H9 (cell line): ENCODE measurements around the gene KRTAP2-2. TPM values are rescaled to one million over a fixed set of nuclear protein-coding genes. Genes with fewer than 3 reads are reported as not detected.

Source experiments
- DNase-seq: peaks from one replicate; pipeline ENCODE4 v3.0.0-alpha.2; 2017
- H2AFZ ChIP-seq: one replicate; pipeline ENCODE4 v1.6.1; 2013; ENCODE audit warnings: mild to moderate bottlenecking, low read length, control low read depth, moderate library complexity
- H2AK5ac ChIP-seq: 2 replicates; pipeline ENCODE4 v1.6.1; 2013; ENCODE audit warnings: low read length, control low read depth, mixed read lengths; ENCODE audit not compliant: insufficient read length
- H2BK120ac ChIP-seq: one replicate; pipeline ENCODE4 v1.6.1; 2013; ENCODE audit warnings: low read depth, mild to moderate bottlenecking, low read length, control low read depth, inconsistent platforms; ENCODE audit not compliant: poor library complexity, severe bottlenecking
- H2BK12ac ChIP-seq: 2 replicates; pipeline ENCODE4 v1.6.1; 2013; ENCODE audit warnings: low read length, control low read depth, mixed read lengths, low read depth; ENCODE audit not compliant: insufficient read length
- H2BK15ac ChIP-seq: 2 replicates; pipeline ENCODE4 v1.6.1; 2013; ENCODE audit warnings: low read depth, low read length, control low read depth
- H2BK20ac ChIP-seq: one replicate; pipeline ENCODE4 v1.6.1; 2013; ENCODE audit warnings: low read depth, mild to moderate bottlenecking, low read length, control low read depth, inconsistent platforms; ENCODE audit not compliant: poor library complexity, severe bottlenecking
- H2BK5ac ChIP-seq: 2 replicates; pipeline ENCODE4 v1.6.1; 2013; ENCODE audit warnings: low read length, control low read depth, mixed read lengths; ENCODE audit not compliant: insufficient read length
- H3K14ac ChIP-seq: 2 replicates; pipeline ENCODE4 v1.6.1; 2013; ENCODE audit warnings: low read length, control low read depth; ENCODE audit not compliant: insufficient read depth
- H3K18ac ChIP-seq: 2 replicates; pipeline ENCODE4 v1.6.1; 2013; ENCODE audit warnings: low read depth, mild to moderate bottlenecking, mixed read lengths, low read length, control low read depth; ENCODE audit not compliant: insufficient read length
- H3K23ac ChIP-seq: 2 replicates; pipeline ENCODE4 v1.6.1; 2013; ENCODE audit warnings: low read length, control low read depth, mixed read lengths, low read depth; ENCODE audit not compliant: insufficient read length
- H3K23me2 ChIP-seq: 2 replicates; pipeline ENCODE4 v1.6.1; 2013; ENCODE audit warnings: low read depth, mild to moderate bottlenecking, mixed read lengths, low read length, control low read depth; ENCODE audit not compliant: insufficient read length, poor library complexity, severe bottlenecking
- H3K27ac ChIP-seq: 2 replicates; pipeline ENCODE4 v1.5.1; 2013; ENCODE audit warnings: low read length, control low read depth, mixed read lengths, low read depth; ENCODE audit not compliant: insufficient read length
- H3K27me3 ChIP-seq: 2 replicates; pipeline ENCODE4 v1.6.1; 2013; ENCODE audit warnings: low read length, control low read depth, inconsistent platforms; ENCODE audit not compliant: insufficient read depth
- H3K4ac ChIP-seq: 2 replicates; pipeline ENCODE4 v1.6.1; 2013; ENCODE audit warnings: low read depth, mild to moderate bottlenecking, control low read depth, inconsistent platforms, low read length, moderate library complexity
- H3K4me1 ChIP-seq: 2 replicates; pipeline ENCODE4 v1.6.1; 2013; ENCODE audit warnings: low read length, control low read depth, inconsistent platforms; ENCODE audit not compliant: insufficient read depth
- H3K4me2 ChIP-seq: 2 replicates; pipeline ENCODE4 v1.6.1; 2013; ENCODE audit warnings: low read length, control low read depth, mixed read lengths; ENCODE audit not compliant: insufficient read length, insufficient read depth
- H3K56ac ChIP-seq: 2 replicates; pipeline ENCODE4 v1.6.1; 2013; ENCODE audit warnings: low read depth, mild to moderate bottlenecking, mixed read lengths, low read length, control low read depth; ENCODE audit not compliant: insufficient read length
- H3K79me1 ChIP-seq: 2 replicates; pipeline ENCODE4 v1.6.1; 2013; ENCODE audit warnings: low read depth, mild to moderate bottlenecking, moderate library complexity, low read length, control low read depth, inconsistent platforms; ENCODE audit not compliant: insufficient read depth, poor library complexity, severe bottlenecking
- H3K79me2 ChIP-seq: 2 replicates; pipeline ENCODE4 v1.6.1; 2013; ENCODE audit warnings: low read length, control low read depth, inconsistent platforms; ENCODE audit not compliant: insufficient read depth
- H3K9ac ChIP-seq: 2 replicates; pipeline ENCODE4 v1.6.1; 2013; ENCODE audit warnings: low read length, control low read depth, mixed read lengths; ENCODE audit not compliant: insufficient read length; ENCODE audit errors: extremely low read depth
- H3K9me3 ChIP-seq: one replicate; pipeline ENCODE4 v1.6.1; 2013; ENCODE audit warnings: low read depth, low read length, inconsistent platforms; ENCODE audit not compliant: control insufficient read depth
- H3T11ph ChIP-seq: one replicate; pipeline ENCODE4 v1.6.1; 2013; ENCODE audit warnings: mild to moderate bottlenecking, low read length, control low read depth, inconsistent platforms
- H4K20me1 ChIP-seq: one replicate; pipeline ENCODE4 v1.6.1; 2013; ENCODE audit not compliant: control insufficient read depth, insufficient read length, insufficient read depth
- H4K5ac ChIP-seq: 2 replicates; pipeline ENCODE4 v1.6.1; 2013; ENCODE audit warnings: low read depth, mild to moderate bottlenecking, mixed read lengths, low read length, control low read depth; ENCODE audit not compliant: insufficient read length
- H4K8ac ChIP-seq: replicated peaks from 2 replicates; pipeline ENCODE4 v1.6.1; 2013; ENCODE audit warnings: low read length, control low read depth, mixed read lengths, low read depth; ENCODE audit not compliant: insufficient read length
- H4K91ac ChIP-seq: 2 replicates; pipeline ENCODE4 v1.6.1; 2013; ENCODE audit warnings: low read depth, mild to moderate bottlenecking, moderate library complexity, mixed read lengths, low read length, control low read depth; ENCODE audit not compliant: insufficient read length
- H3K27ac Mint-ChIP-seq, 3 experiments: 2 replicates in 2 of 3; 3 replicates in 1 of 3; pipeline ENCODE4 v1.8.0; 2020 to 2021; ENCODE audit warnings: mixed read lengths in 3 of 3, mild to moderate bottlenecking in 1 of 3, moderate library complexity in 1 of 3
- H3K27me3 Mint-ChIP-seq: 2 replicates; pipeline ENCODE4 v1.8.0; 2021; ENCODE audit warnings: low read depth, mild to moderate bottlenecking, moderate library complexity, mixed read lengths
- H3K36me3 Mint-ChIP-seq, 3 experiments: 2 replicates in 2 of 3; 3 replicates in 1 of 3; pipeline ENCODE4 v1.8.0; 2020 to 2021; ENCODE audit warnings: low read depth in 3 of 3, mixed read lengths in 3 of 3; ENCODE audit not compliant: insufficient read depth in 1 of 3
- H3K4me1 Mint-ChIP-seq, 2 experiments: 2 replicates each; pipeline ENCODE4 v1.8.0; 2020; ENCODE audit warnings: mixed read lengths in 2 of 2
- H3K4me3 Mint-ChIP-seq, 2 experiments: 2 replicates in 1 of 2; 3 replicates in 1 of 2; pipeline ENCODE4 v1.8.0; 2020 to 2021; ENCODE audit warnings: mild to moderate bottlenecking in 2 of 2, mixed read lengths in 2 of 2, moderate library complexity in 1 of 2
- H3K9me3 Mint-ChIP-seq, 2 experiments: 2 replicates in 1 of 2; 3 replicates in 1 of 2; pipeline ENCODE4 v1.8.0; 2020; ENCODE audit warnings: mild to moderate bottlenecking in 2 of 2, mixed read lengths in 2 of 2, moderate library complexity in 1 of 2
- WGBS: extraction: QIAGEN DNeasy Blood & Tissue Kit; methylation state at CpG from one replicate; pipeline ENCODE4 v1.1.7; 2013; ENCODE audit warnings: missing lambda C conversion rate, low lambda C conversion rate, mixed read lengths; ENCODE audit not compliant: insufficient read length; ENCODE audit errors: extremely low coverage; 5-methylcytosine and 5-hydroxymethylcytosine counted together
- total RNA-seq: library from RNA; stranded (reverse); gene quantifications from 2 replicates; pipeline ENCODE4 v1.2.1, GENCODE V29; 2021
- TF ChIP-seq, protein P1 (sequence below): fragments of 200-600 bp; sonication (generic); conservative IDR thresholded peaks from 3 replicates; pipeline ENCODE4 v1.8.0; 2021; ENCODE audit warnings: antibody characterized with exemption, mild to moderate bottlenecking

The KRTAP2-2 gene
- total RNA-seq, 1 experiment from 2014 or later = not detected

DNA sequence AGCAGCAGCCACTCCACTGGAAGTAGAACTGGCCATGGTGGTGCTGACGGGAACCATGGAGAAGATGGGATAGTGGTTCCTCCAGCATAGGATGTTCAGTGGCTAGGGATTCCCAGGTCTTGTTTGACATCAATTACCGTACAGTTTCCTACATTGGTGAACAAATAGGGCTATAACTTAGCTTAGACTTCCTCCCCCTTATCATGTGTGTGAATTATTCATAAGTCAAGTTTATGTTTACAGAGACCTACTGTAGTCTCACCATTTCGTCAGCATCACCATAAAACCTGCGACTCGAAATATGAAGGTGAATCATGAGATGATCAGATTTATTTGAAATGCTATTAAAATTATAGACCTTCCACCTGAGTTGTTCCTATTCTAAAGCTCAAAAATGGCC is 3.7 kb upstream of the KRTAP2-2 start:
- H4K8ac ChIP-seq = no peak overlapping the region
- Mint-ChIP-seq H3K36me3 (no peaks in the 10 kb centered on the region; a peak in 1 of 7 replicates), H3K4me1 (peaks cover 4 to 7% of the 10 kb centered on the region in 2 experiments), H3K9me3 (peaks cover 0 to under 1% of the 10 kb centered on the region in 2 experiments; a peak in 1 of 5 replicates), H3K27me3 (no peaks in the 10 kb centered on the region), H3K4me3 (no peak overlapping the region), H3K27ac (no peak overlapping the region; a peak in 1 of 7 replicates)
- no peak overlapping the region for H2BK12ac ChIP-seq
- H3K56ac ChIP-seq = no peak overlapping the region
- no peaks in the 10 kb centered on the region for H4K20me1 ChIP-seq
- TF ChIP-seq, protein P1, sequence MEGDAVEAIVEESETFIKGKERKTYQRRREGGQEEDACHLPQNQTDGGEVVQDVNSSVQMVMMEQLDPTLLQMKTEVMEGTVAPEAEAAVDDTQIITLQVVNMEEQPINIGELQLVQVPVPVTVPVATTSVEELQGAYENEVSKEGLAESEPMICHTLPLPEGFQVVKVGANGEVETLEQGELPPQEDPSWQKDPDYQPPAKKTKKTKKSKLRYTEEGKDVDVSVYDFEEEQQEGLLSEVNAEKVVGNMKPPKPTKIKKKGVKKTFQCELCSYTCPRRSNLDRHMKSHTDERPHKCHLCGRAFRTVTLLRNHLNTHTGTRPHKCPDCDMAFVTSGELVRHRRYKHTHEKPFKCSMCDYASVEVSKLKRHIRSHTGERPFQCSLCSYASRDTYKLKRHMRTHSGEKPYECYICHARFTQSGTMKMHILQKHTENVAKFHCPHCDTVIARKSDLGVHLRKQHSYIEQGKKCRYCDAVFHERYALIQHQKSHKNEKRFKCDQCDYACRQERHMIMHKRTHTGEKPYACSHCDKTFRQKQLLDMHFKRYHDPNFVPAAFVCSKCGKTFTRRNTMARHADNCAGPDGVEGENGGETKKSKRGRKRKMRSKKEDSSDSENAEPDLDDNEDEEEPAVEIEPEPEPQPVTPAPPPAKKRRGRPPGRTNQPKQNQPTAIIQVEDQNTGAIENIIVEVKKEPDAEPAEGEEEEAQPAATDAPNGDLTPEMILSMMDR = no peak
- no peak overlapping the region for H3T11ph ChIP-seq
- no peak overlapping the region for H2BK5ac ChIP-seq
- H3K4me2 ChIP-seq = no peak overlapping the region
- no peaks in the 10 kb centered on the region for H3K4me1 ChIP-seq
- H3K23me2 ChIP-seq = no peaks in the 10 kb centered on the region
- H3K9ac ChIP-seq = no peak overlapping the region
- H3K9me3 ChIP-seq = no peaks in the 10 kb centered on the region
- H2BK20ac ChIP-seq = no peak overlapping the region
- H4K91ac ChIP-seq = no peak overlapping the region
- no peak overlapping the region for H3K18ac ChIP-seq
- no peak for DNase-seq
- no peak overlapping the region for H3K14ac ChIP-seq
- H3K4ac ChIP-seq = no peak overlapping the region
- H3K79me1 ChIP-seq = no peaks in the 10 kb centered on the region
- no peak overlapping the region for H2AFZ ChIP-seq
- H3K79me2 ChIP-seq = no peaks in the 10 kb centered on the region
- no peaks in the 10 kb centered on the region for H3K27me3 ChIP-seq
- no peak overlapping the region for H2AK5ac ChIP-seq
- H2BK15ac ChIP-seq = no peak overlapping the region
- no peak overlapping the region for H4K5ac ChIP-seq
- no peak overlapping the region for H3K27ac ChIP-seq
- WGBS = no CpG with 5 or more reads among the region's 5 CpGs
- H3K23ac ChIP-seq = no peak overlapping the region
- H2BK120ac ChIP-seq = no peak overlapping the region
